H54 (cell line): ENCODE results near the gene C2CD3.

Source experiments
- DNase-seq: peaks from one replicate; pipeline ENCODE4 v3.0.0; 2011; ENCODE audit warnings: low spot score, mixed read lengths; ENCODE audit not compliant: insufficient read length
- FAIRE-seq: peaks from 3 replicates; lab custom pipeline; 2011; peaks lifted over from hg19 to GRCh38; lab: Jason Lieb, UNC
- POLR2A ChIP-seq: IDR thresholded peaks from 2 replicates; pipeline ENCODE4 v1.6.1; 2011; ENCODE audit warnings: low read depth, mild to moderate bottlenecking, low read length

C2CD3 gene, protein sequence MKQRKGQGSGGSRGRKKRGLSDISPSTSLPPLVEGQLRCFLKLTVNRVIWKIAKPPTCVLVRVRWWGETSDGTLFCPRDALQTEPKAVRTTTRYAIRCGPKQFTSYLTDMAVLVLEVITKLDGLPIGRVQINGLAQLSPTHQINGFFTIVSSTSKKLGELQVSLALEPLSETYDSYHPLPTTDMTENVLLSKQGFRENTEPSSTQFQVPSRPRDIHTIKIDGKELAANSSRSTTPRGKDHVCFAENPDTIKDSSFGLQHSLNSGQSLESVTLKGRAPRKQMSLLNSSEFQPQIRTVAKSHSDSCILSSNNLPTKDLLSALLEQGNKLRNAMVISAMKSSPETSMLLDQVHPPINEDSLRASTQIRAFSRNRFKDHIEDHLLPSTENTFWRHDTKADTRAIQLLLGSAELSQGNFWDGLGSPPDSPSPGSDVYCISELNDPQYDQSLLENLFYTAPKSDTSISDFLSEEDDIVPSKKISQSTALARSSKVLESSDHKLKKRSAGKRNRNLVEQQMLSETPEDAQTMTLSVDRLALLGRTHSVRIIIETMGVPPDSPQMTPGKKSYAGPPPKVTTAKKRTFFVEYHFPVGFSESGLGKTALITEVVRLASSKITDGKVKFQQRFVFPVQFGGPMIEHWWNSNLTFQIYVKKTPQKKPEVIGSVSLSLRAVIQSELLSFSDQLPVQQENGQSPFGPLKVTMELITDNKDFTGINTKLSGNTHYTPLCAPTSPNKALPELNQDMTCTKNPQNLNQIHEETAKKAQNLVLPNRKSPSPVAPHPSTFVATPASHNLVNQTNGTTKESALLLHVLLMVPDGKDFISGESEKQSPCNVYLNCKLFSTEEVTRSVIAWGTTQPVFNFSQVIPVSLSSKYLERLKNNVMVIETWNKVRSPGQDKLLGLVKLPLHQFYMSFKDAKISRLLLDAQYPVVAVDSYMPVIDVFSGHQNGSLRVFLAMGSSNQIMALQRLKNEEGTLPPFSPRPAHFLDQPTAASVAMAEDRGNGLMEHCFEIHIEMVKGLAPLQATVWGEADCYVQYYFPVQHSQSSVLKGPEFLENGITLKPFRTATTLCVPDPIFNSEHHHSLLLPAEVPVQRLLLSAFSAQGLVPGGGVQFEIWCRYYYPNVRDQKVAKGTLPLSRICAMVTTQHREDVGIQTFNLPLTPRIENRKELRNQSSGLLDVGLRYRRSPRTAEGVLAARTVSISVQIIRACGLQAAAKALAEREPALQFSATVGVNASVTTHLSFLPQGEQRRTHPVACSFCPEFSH (N-terminal part only)

DNA sequence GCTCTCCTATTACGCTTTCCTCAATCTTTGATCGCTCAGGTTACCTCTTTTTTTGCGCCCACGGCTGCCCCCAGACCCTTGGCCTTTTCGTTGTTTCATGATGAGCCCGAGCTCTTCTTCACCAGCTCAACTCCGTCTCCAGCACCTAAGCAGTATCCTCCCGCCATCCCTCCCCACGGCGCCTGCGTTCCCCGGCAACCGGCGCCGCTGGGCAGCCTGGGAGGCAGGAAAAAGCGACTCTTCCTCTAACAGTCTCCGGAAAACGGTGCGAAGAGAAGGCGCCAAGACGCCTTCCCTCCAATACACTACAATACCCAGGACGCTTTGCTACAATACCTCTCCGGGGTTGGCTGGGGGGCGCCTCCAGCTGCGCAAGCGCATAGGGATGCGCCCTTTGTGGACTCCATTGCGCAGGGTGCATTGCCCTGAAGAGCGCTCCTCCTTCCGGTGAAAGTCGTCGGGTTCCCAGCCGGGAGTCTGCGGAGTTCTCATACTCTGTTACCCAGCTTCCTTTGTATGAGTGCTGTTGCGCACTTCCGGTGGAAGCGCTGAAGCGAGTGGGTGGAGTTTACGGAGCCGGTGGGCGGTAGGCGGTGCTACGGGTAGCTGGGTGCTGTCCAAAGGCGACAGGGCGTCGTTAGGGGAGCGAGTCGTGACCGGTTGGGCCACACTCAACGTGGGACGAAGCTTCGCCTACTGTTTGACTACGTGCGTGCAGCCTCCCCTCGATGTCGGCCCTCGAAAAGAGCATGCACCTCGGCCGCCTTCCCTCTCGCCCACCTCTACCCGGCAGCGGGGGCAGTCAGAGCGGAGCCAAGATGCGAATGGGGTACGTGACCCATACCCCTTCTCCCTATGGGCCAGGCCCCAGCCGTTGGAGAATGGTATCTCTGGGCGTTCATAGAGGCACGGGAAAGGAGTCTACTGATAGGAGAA lies at the start of gene C2CD3, which contains the start of gene PPME1:
Gene C2CD3, minus strand, starts transcription at position 309 of the 936 bp plus-strand sequence. Its CDS starts 210 bp downstream, at position 99.
Gene PPME1, plus strand, starts transcription at position 596 of the 936 bp plus-strand sequence. Its CDS starts 133 bp downstream, at position 729.
- DNase-seq = peak; percentile 84

DNA sequence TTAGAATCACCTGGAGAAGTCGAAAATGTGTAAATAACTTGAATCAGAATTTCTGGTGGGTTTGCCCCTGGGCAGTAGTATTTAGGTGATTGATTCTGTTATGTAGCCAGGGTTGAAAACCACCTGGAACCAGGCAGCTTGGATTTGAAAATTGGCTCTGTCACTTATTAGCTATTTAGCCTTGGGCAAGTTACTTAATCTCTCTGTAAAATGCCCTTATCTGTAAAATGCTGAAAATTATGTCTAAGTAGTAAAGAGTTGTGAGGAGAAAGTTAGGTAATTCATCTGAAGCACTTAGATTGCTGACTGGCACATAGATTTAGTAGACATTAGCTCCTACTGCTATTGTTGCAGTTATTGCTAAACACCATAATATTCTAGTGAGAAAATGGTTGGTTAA lies 49.6 kb upstream of the C2CD3 start:
- no peak for TF ChIP-seq POLR2A
- peak; percentile 15 for FAIRE-seq

More for the DNA sequence above, at the start of gene C2CD3, which contains the start of gene PPME1:
- peak; percentile 90 for FAIRE-seq
- TF ChIP-seq POLR2A = peak; percentile 99

DNA sequence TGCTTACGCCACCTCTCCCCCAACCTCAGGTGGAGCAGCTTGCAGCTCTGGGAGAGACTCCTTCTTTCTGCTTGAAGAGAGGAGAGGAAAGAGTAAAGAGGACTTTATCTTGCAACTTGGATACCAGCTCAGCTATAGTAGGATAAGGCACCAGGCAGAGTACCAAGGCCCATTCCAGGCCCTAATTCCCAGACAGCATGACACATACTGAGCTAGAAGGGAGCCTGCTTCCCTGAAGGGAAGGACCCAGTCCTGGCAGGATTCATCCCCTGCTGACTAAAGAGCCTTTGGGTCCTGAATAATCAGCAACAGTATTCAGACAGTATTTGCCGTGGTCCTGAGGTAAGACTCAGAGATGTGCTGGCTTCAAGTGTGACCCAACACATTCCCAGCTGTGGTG lies 41.7 kb upstream of the C2CD3 start:
- no peak for FAIRE-seq
- no peak for DNase-seq
- TF ChIP-seq POLR2A = no peak

More for the DNA sequence above, 49.6 kb upstream of the C2CD3 start:
- no peak for DNase-seq

DNA sequence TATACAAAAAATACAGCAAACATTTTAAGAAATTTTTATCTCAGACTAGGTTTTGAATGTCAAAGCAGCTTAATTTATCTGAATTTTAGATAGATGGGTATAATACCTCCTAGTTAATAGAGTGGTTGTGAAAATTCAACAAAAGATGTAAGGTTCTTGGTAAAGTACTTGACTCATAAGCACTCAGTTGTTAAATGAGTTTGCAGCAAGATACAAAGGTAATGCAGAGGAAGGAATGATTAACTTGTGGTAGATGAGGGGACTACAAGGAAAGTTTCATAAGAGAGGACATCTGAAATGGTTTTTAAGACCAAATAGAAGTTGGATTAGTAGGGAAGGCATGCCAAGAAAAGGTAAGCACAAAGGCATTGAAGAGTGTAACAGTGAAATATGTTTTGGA lies 37.7 kb upstream of the C2CD3 start:
- FAIRE-seq = no peak
- DNase-seq = no peak
- TF ChIP-seq POLR2A = no peak

DNA sequence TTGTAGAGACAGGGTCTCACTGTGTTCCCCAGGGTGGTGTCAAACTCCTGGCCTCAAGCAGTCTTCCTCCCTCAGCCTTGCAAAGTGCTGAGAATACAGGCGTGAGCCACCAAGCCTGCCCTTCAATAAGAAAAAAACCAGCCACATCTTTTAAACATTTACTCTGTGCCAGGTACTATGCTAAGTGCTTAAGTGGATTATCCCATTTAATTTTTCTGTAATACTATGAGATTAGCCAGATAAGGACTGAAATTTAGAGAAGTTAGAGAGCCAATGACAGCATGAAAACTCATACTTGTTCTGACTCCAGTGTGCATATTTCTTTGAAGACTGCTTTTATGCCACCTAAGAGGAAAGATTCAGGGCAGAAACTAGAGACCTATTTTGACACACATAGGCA lies 35.9 kb upstream of the C2CD3 start:
- FAIRE-seq = no peak
- no peak for TF ChIP-seq POLR2A
- DNase-seq = no peak

DNA sequence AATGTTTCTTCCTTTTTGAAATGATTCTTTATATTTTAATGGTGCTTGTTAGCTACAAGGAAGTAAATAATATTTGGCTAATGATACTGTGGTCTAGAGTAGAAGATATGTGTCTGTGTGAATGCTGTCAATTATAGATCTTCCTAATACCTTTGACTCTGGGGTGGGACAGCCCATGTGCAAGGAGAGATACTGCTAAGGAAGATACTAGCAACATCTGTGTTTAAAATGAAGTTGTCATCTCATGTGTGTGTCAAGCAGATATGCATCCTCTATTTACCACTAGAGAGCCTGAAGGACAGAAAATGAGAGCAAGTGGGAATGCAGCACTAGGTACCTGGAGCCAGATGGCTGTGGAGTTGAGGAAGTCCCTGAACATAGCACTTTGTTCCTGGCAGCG lies 34.4 kb upstream of the C2CD3 start:
- peak; percentile 30 for FAIRE-seq
- DNase-seq = no peak
- no peak for TF ChIP-seq POLR2A

DNA sequence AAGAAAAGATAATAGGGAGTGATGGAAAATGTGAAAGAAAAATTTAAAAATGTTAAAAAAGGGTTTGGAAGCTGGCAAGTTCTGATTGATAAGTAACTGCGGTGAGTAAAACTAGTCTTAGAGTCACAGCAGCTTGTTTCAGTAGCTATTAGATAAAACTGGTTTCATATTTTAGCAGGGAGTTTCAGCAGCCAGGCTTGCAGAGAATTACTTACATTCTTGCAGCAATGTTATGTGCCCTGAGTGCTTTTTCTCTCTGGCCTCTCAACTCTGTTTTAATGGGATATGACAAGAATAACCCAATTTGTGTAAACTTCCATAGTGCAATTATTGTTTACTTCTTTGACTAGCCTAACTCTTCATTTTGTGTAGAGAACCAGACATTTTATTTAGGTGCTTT lies 33.9 kb upstream of the C2CD3 start:
- no peak for TF ChIP-seq POLR2A
- DNase-seq = no peak
- FAIRE-seq = no peak

DNA sequence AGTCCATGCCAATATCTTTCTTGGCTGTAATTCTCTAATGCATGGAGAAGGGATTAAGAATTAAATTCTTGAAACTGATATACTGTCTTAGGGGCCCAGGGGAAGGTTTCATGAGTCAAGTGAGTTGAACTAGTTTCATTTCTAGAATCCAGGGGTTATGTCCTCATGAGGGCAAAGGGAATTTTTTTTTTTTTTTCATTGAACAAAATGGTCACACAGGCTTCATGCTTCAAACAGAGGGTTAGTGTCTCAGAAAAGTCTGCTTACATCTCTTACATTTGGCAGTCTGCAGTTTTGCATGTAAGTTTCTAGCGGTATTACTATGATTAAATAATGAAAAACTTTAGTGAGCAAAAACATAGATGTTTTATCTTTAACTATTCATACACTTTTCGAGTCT lies 33.2 kb upstream of the C2CD3 start:
- FAIRE-seq (no peak), DNase-seq (no peak)
- no peak for TF ChIP-seq POLR2A

DNA sequence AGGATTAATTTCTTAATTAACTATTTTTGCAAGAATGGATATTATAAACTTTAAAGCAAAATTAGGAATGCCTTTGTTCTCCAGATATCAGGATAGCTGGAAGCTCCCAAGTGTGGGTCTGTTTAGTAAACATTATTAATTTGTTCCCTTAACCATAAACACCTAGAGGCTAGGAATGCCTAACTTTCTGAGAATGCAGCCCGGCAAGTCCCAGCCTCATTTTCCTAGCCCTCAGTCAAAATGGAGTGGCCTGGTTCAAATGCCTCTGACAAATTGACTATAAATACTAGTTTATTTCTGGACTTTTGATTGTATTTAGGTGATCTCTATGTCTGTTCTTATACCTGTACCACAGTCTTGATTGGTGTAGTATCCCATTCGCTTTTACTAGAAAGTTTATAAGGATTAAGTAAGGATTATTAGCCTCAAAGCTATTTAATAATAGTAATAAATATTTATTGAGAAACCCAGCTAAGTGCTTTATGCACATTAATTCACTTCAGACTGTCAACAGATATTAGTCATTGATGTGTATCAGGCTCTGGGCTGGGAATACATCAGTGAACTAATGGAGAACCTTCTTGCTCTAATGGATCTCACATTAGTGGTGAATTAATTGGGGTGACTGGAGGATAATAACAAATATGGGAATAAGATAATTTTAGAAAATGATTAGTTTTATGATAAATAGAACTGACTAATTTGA lies 26.1 kb upstream of the C2CD3 start:
- FAIRE-seq = no peak
- no peak for TF ChIP-seq POLR2A
- DNase-seq = no peak

DNA sequence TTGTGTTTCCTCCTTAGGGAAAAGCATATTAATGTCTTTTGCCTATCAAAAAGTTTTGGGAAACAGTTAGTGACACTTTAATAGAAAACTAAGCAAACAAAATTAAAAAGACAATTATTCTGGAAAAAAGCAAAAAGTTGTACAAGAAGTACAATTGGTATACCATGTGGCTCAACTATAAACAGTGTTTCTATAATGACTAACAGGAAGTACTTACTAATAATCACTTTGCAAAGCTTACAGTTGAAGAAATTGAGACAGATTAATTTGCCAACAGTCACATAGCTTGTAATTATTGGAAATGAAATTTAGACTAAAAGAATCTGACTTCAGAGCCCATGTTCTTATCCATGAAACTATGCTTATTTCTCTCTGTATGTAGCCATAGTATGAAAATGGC lies 25.0 kb upstream of the C2CD3 start:
- no peak for FAIRE-seq
- no peak for DNase-seq
- TF ChIP-seq POLR2A = no peak

DNA sequence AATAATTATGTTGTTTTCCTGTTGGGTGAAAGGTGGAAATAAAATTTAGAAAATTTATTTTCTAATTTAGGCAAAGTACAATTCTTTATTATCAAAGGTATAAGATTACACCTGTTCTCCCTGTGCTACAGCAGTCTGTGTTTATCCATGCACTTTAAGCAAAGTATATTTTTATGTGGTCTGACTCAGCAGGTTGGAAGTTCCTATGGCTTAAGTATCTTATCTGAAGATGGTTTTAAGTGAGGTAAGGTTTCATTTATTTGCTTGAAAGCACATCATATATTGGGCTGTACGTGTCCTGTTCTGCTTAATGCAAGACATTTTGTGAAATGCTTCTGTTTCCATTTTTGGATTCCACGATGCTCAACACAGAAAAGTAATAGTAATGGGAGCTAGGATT lies 14.9 kb upstream of the C2CD3 start:
- no peak for TF ChIP-seq POLR2A
- FAIRE-seq = no peak
- no peak for DNase-seq

DNA sequence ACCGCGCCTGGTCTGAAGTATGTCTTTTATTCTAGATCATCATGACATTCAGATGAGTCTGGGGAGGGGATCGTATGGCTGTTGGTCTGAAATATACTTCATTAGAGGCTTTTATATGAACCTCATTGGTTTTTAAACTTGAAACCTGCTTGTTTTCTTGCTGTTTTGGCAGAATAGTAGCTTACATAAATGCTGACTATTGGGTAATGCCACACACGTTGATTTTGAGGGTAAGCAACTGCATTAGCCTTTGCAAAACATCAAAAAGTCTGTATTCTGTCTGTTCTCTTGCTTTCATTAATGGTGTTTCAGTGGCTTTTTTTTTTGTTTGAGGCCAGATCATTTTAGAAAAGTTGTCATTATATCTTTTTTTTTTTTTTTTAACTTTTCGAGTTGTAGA lies 14.5 kb upstream of the C2CD3 start:
- FAIRE-seq = no peak

More for the DNA sequence above, 14.5 kb upstream of the C2CD3 start:
- no peak for TF ChIP-seq POLR2A
- no peak for DNase-seq
